ENCODE results near the gene GNG13.
"Not testable (repeated sequence)": the region's sequence is repeated elsewhere in the genome, so short reads cannot be mapped to it uniquely, and the experiment has no call there.

The GNG13 gene

GRCh38 chr16:776298-776697 is 24.2 kb downstream of the GNG13 start:
- DNase-seq, result not testable (repeated sequence)

GRCh38 chr16:775236-775796 is 25.2 kb downstream of the GNG13 start:
- DNase-seq, result no peak

GRCh38 chr16:774086-775001 is 26.2 kb downstream of the GNG13 start:
- no peak for DNase-seq

- DNase-seq, result no peak
Measured at GRCh38 chr16:772959-773358, 27.6 kb downstream of the GNG13 start.

GRCh38 chr16:770411-770810 is 30.1 kb downstream of the GNG13 start:
- DNase-seq, result no peak

- no peak for DNase-seq
Measured at GRCh38 chr16:769934-770333, 30.6 kb downstream of the GNG13 start.

- no peak for DNase-seq
Measured at GRCh38 chr16:769184-769784, 31.2 kb downstream of the GNG13 start.

GRCh38 chr16:768428-768827 is 32.1 kb downstream of the GNG13 start:
- DNase-seq, result no peak

- DNase-seq, result no peak
Measured at GRCh38 chr16:767743-768235, 32.7 kb downstream of the GNG13 start.

- DNase-seq, result no peak
Measured at GRCh38 chr16:766820-767640, 33.5 kb downstream of the GNG13 start.

GRCh38 chr16:766008-766819 is 34.3 kb downstream of the GNG13 start:
- no peak for DNase-seq

- DNase-seq, result no peak
Measured at GRCh38 chr16:765488-765865, 35.1 kb downstream of the GNG13 start.

- DNase-seq, result no peak
Measured at GRCh38 chr16:764848-765487, 35.6 kb downstream of the GNG13 start.

GRCh38 chr16:764184-764750 is 36.3 kb downstream of the GNG13 start:
- no peak for DNase-seq

- DNase-seq, result no peak
Measured at GRCh38 chr16:763369-764183, 37.0 kb downstream of the GNG13 start.

GRCh38 chr16:762595-763268 is 37.8 kb downstream of the GNG13 start:
- DNase-seq, result no peak

GRCh38 chr16:761625-762513 is 38.7 kb downstream of the GNG13 start:
- DNase-seq, result no peak

GRCh38 chr16:760545-761343 is 39.8 kb downstream of the GNG13 start, which contains the start of gene MSLN:
MSLN (plus strand) TSS chr16:760734; CDS start chr16:762681, 1,947 bp downstream.
- DNase-seq, result no peak

All from CD4-positive, alpha-beta T cell treated with Interleukin-15 for 1 hour (primary cell).